Activated T-helper 17 cell treated with anti-CD3 and anti-CD28 coated beads, Interleukin-2, amount 50 U/mL, for 72 hours (primary cell): ENCODE data around the gene LMX1A. TPM values are rescaled to one million over a fixed set of nuclear protein-coding genes. Genes with fewer than 3 reads are reported as not detected.

Experiments
- ATAC-seq: fragments of 150-1000 bp; cut with Tn5 transposase; replicated peaks from 2 replicates; pipeline ENCODE4 v1.10.0; 2021; ENCODE audit warnings: mild to moderate bottlenecking, moderate library complexity
- H3K27ac Mint-ChIP-seq: one replicate; pipeline ENCODE4 v1.8.0; 2022; ENCODE audit warnings: mixed read lengths
- H3K27me3 Mint-ChIP-seq: one replicate; pipeline ENCODE4 v1.8.0; 2022; ENCODE audit warnings: mixed read lengths
- H3K36me3 Mint-ChIP-seq: one replicate; pipeline ENCODE4 v1.8.0; 2022; ENCODE audit warnings: low read depth, mild to moderate bottlenecking, mixed read lengths
- H3K4me1 Mint-ChIP-seq: one replicate; pipeline ENCODE4 v1.8.0; 2022; ENCODE audit warnings: mixed read lengths
- H3K4me3 Mint-ChIP-seq: one replicate; pipeline ENCODE4 v1.8.0; 2022; ENCODE audit warnings: mild to moderate bottlenecking, mixed read lengths
- H3K9me3 Mint-ChIP-seq: one replicate; pipeline ENCODE4 v1.8.0; 2022; ENCODE audit warnings: mixed read lengths
- total RNA-seq, 2 donors: library from RNA; stranded (reverse); gene quantifications; one replicate each; pipeline ENCODE4 v1.2.3, GENCODE V29; 2022

Gene LMX1A
- total RNA-seq, result not detected

DNA sequence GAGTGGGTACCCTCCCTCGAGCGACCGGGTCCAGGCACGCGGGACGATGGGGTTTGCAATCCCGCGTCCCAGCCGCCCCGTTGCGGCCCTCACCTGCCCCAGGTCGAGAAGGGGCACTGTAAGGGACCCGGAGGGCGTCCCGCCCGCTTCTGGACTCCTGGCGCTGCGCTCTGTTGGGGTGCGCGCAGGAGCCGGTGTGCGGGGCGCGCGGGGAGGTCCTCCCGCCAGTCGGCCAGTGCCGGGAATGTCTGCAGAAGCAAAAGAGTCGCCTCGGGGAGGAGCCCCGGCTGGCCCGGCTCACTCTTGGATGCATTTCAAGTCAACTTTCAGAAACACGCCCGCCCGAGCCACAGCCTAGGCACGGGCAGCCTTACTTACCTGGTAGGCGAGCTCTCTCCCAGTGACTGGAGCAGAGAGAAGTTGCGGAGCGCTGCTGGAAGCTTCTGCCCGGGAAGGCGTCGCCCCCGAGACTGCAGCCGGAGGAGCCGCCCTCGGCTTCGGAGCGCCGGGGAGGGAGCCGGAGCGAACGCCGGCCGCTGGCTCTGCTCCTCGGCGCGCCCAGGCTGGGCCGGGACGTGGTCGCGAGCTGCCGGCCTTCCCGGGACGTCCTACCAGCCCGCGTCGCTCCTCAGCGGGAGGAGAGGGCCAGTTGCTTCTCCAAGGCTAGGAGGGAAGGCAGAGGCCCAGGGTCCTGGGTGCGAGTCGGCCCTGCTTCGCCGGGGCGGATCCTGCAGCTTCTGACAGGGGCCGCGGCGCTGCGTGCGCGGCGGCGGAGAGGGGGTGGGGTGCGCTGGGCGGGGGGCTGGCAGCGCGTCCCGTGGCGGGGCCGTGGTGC lies at the start of gene LMX1A:
Gene LMX1A, minus strand, starts transcription at position 739 of the 835 bp plus-strand sequence. CDS start 1,156 bp downstream, outside the sequence.
- Mint-ChIP-seq H3K36me3 (no peaks in the 10 kb centered on the region), H3K4me1 (no peaks in the 10 kb centered on the region), H3K4me3 (no peak within 1 kb of the TSS), H3K27me3 (peaks cover 72% of the 10 kb centered on the region), H3K9me3 (no peaks in the 10 kb centered on the region), H3K27ac (no peak within 1 kb of the TSS)
- ATAC-seq, result no peak

GRCh38 chr1:165403835-165404482 lies 47.4 kb upstream of the LMX1A start:
- H3K36me3 Mint-ChIP-seq, result no peaks in the 10 kb centered on the region
- H3K4me1 Mint-ChIP-seq, result no peaks in the 10 kb centered on the region
- H3K27me3 Mint-ChIP-seq, result peaks cover 24% of the 10 kb centered on the region
- ATAC-seq, result peak; percentile 48
- no peak overlapping the region for H3K27ac Mint-ChIP-seq
- no peak overlapping the region for H3K4me3 Mint-ChIP-seq
- H3K9me3 Mint-ChIP-seq, result no peaks in the 10 kb centered on the region

GRCh38 chr1:165402517-165403111 lies 46.1 kb upstream of the LMX1A start:
- Mint-ChIP-seq H3K27ac (no peak overlapping the region), H3K36me3 (no peaks in the 10 kb centered on the region), H3K4me1 (no peaks in the 10 kb centered on the region), H3K9me3 (no peaks in the 10 kb centered on the region), H3K27me3 (peaks cover 12% of the 10 kb centered on the region), H3K4me3 (no peak overlapping the region)
- ATAC-seq, result no peak

GRCh38 chr1:165397944-165398343 lies 41.4 kb upstream of the LMX1A start:
- Mint-ChIP-seq H3K4me3 (no peak overlapping the region), H3K27ac (no peak overlapping the region), H3K4me1 (peaks cover 7% of the 10 kb centered on the region), H3K9me3 (no peaks in the 10 kb centered on the region), H3K27me3 (peaks cover 25% of the 10 kb centered on the region), H3K36me3 (no peaks in the 10 kb centered on the region)
- ATAC-seq, result peak; percentile 62

- H3K4me1 Mint-ChIP-seq, result peaks cover 11% of the 10 kb centered on the region
Measured at GRCh38 chr1:165395901-165396300, 39.4 kb upstream of the LMX1A start.

GRCh38 chr1:165395478-165395877 lies 39.0 kb upstream of the LMX1A start:
- no peaks in the 10 kb centered on the region for H3K9me3 Mint-ChIP-seq
- no peak overlapping the region for H3K4me3 Mint-ChIP-seq
- H3K27me3 Mint-ChIP-seq, result peaks cover 39% of the 10 kb centered on the region
- no peak overlapping the region for H3K27ac Mint-ChIP-seq
- peaks cover 11% of the 10 kb centered on the region for H3K4me1 Mint-ChIP-seq
- no peaks in the 10 kb centered on the region for H3K36me3 Mint-ChIP-seq
- no peak for ATAC-seq

More at GRCh38 chr1:165395901-165396300, 39.4 kb upstream of the LMX1A start:
- H3K4me3 Mint-ChIP-seq, result no peak overlapping the region
- peaks cover 37% of the 10 kb centered on the region for H3K27me3 Mint-ChIP-seq
- H3K9me3 Mint-ChIP-seq, result no peaks in the 10 kb centered on the region
- H3K36me3 Mint-ChIP-seq, result no peaks in the 10 kb centered on the region
- H3K27ac Mint-ChIP-seq, result no peak overlapping the region
- no peak for ATAC-seq

DNA sequence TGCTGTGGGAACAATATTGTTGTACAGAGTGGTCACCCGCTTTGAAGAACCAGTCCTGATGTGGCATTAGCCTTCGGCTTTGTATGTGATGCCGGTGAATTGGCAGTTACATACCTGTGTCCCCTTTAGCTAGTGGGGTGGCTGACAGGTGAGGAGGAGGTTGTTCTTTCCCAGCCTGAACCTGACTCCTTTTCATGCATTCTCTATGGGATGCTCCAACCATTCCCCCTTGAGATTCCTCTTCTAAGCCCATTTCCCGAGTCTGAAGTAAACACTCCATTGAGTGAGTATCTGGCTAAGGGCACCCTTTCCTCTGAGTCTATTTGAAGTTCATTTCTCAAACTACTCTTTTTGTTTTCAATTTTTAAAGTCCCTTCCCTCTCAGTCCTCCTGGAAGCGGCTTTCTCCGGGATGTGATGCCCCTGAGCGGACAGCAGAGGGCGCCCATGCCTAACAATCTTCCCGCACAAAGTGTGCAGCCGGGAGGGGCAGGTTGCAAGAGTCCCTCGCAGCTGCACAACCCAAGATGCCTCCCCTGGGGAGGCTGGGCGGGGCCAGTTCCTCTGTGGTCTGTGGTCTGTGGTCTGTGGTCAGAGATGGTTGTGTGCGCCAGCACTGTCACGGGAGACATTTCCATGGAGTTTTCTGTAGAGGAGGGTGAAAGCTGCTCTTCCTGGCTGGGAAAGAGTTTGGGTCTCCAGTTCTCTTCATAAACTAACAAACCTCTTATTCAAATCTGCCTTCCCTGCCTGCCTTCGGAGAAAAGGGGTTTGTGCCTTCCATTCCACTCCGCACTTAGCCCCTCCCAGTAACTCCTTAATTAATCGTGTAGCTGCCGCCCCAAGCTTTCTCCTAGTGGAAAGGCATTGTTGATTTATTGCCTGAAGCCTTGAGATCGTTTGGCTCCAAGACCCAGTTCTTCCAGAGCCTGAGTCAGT lies 36.4 kb upstream of the LMX1A start:
- H3K36me3 Mint-ChIP-seq, result no peaks in the 10 kb centered on the region
- peaks cover 11% of the 10 kb centered on the region for H3K4me1 Mint-ChIP-seq
- peak; percentile 98 for ATAC-seq
- H3K27ac Mint-ChIP-seq, result peak overlapping the region; percentile 76
- no peaks in the 10 kb centered on the region for H3K9me3 Mint-ChIP-seq
- peak overlapping the region; percentile 57 for H3K4me3 Mint-ChIP-seq
- peaks cover 57% of the 10 kb centered on the region for H3K27me3 Mint-ChIP-seq

- H3K4me3 Mint-ChIP-seq, result no peak overlapping the region
- ATAC-seq, result peak; percentile 5
- H3K36me3 Mint-ChIP-seq, result no peaks in the 10 kb centered on the region
- no peak overlapping the region for H3K27ac Mint-ChIP-seq
- peaks cover 11% of the 10 kb centered on the region for H3K4me1 Mint-ChIP-seq
- no peaks in the 10 kb centered on the region for H3K9me3 Mint-ChIP-seq
- H3K27me3 Mint-ChIP-seq, result peaks cover 68% of the 10 kb centered on the region
Measured at GRCh38 chr1:165389609-165390008, 33.1 kb upstream of the LMX1A start.

- Mint-ChIP-seq H3K36me3 (no peaks in the 10 kb centered on the region), H3K27ac (no peak overlapping the region), H3K4me1 (peaks cover 4% of the 10 kb centered on the region), H3K9me3 (no peaks in the 10 kb centered on the region), H3K27me3 (peaks cover 64% of the 10 kb centered on the region), H3K4me3 (no peak overlapping the region)
- no peak for ATAC-seq
Measured at GRCh38 chr1:165387961-165388360, 31.4 kb upstream of the LMX1A start.

GRCh38 chr1:165387505-165387904 lies 31.0 kb upstream of the LMX1A start:
- Mint-ChIP-seq H3K4me1 (no peaks in the 10 kb centered on the region), H3K27ac (no peak overlapping the region), H3K36me3 (no peaks in the 10 kb centered on the region), H3K4me3 (no peak overlapping the region), H3K9me3 (no peaks in the 10 kb centered on the region), H3K27me3 (peaks cover 60% of the 10 kb centered on the region)
- no peak for ATAC-seq

- Mint-ChIP-seq H3K4me1 (no peaks in the 10 kb centered on the region), H3K27me3 (peaks cover 46% of the 10 kb centered on the region), H3K4me3 (no peak overlapping the region), H3K9me3 (no peaks in the 10 kb centered on the region), H3K27ac (no peak overlapping the region), H3K36me3 (no peaks in the 10 kb centered on the region)
- ATAC-seq, result no peak
Measured at GRCh38 chr1:165383599-165384405, 27.3 kb upstream of the LMX1A start.

GRCh38 chr1:165383067-165383466 lies 26.6 kb upstream of the LMX1A start:
- H3K4me3 Mint-ChIP-seq, result no peak overlapping the region
- no peak overlapping the region for H3K27ac Mint-ChIP-seq
- no peaks in the 10 kb centered on the region for H3K36me3 Mint-ChIP-seq
- H3K4me1 Mint-ChIP-seq, result no peaks in the 10 kb centered on the region
- H3K27me3 Mint-ChIP-seq, result peaks cover 39% of the 10 kb centered on the region
- no peak for ATAC-seq
- H3K9me3 Mint-ChIP-seq, result no peaks in the 10 kb centered on the region

DNA sequence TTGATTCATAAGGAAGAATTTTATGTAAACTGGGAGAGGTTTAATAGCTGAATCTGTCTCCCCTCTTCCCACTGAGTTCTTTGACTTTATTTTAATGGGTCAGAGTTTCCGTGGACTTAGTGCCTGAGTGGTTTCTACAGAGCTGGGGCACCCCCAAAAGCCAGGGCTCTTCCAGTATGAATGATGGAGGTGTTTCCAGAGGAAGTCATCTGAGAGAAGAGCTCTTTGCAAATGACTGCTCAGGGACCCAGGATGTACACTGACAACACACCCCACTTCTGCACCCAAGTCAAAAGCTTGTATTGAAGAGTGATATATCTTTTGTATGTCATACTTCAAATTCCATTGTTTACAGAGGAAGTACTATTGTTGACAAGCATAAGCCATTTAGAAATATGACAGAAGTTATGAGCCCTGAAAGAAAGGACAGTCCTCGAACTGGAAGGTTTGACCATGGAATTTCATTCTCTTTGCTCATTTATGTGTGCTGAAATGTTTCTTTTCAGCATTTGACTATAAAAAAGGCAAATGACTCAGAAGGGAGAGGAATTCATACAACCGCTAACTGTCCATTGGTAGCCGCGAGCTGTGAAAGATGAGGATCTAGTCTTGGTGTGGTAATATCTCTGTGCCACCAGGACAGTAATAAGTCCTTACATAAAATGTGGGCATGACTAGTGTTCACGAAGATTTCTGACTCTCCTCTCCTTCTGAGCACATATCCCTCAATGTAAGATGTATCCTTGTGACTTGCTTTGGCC lies 25.4 kb upstream of the LMX1A start:
- ATAC-seq, result no peak

More for the DNA sequence above, 25.4 kb upstream of the LMX1A start:
- Mint-ChIP-seq H3K4me3 (no peak overlapping the region), H3K27me3 (peaks cover 33% of the 10 kb centered on the region), H3K9me3 (no peaks in the 10 kb centered on the region), H3K4me1 (peaks cover 3% of the 10 kb centered on the region), H3K27ac (no peak overlapping the region), H3K36me3 (no peaks in the 10 kb centered on the region)
